SKM-1 treated with dmso at 0.1 percent for 144 hours (cell line): ENCODE data around the gene USP21.
"Not testable (repeated sequence)": the region's sequence is repeated elsewhere in the genome, so short reads cannot be mapped to it uniquely, and the experiment has no call there.

ENCODE experiments used
- DNase-seq: peaks from one replicate; lab custom pipeline; 2025; ENCODE audit not compliant: unreplicated experiment; lab: John Stamatoyannopoulos, UW

The USP21 gene

GRCh38 chr1:161159087-161159912 is at the start of gene USP21:
Gene USP21, plus strand, starts transcription at chr1:161159500. Its CDS starts 1,141 bp downstream, at chr1:161160641.
- peak; percentile 94 for DNase-seq

GRCh38 chr1:161111117-161111516 is 48.2 kb upstream of the USP21 start:
- no peak for DNase-seq

- peak; percentile 63 for DNase-seq
Observed at GRCh38 chr1:161111527-161111926, 47.8 kb upstream of the USP21 start.

- DNase-seq: no peak
Observed at GRCh38 chr1:161113915-161114314, 45.4 kb upstream of the USP21 start.

- DNase-seq: no peak
Observed at GRCh38 chr1:161114556-161114955, 44.7 kb upstream of the USP21 start.

GRCh38 chr1:161115132-161115711 is 44.1 kb upstream of the USP21 start:
- no peak for DNase-seq

GRCh38 chr1:161115961-161116360 is 43.3 kb upstream of the USP21 start:
- DNase-seq: not testable (repeated sequence)

GRCh38 chr1:161117759-161118581 is 41.3 kb upstream of the USP21 start, which contains the start of the genes NIT1 and PFDN2:
Gene NIT1, plus strand, starts transcription at chr1:161118105. Its CDS starts 72 bp downstream, at chr1:161118177.
Gene PFDN2, minus strand, starts transcription at chr1:161118037. Its CDS starts 11 bp downstream, at chr1:161118026.
- DNase-seq: peak; percentile 84

GRCh38 chr1:161119092-161119903 is 40.0 kb upstream of the USP21 start:
- DNase-seq: peak; percentile 60

GRCh38 chr1:161121042-161121650 is 38.2 kb upstream of the USP21 start:
- DNase-seq: no peak

GRCh38 chr1:161121834-161122233 is 37.5 kb upstream of the USP21 start:
- peak; percentile 63 for DNase-seq

- DNase-seq: no peak
Observed at GRCh38 chr1:161122967-161123366, 36.3 kb upstream of the USP21 start.

GRCh38 chr1:161127649-161128048 is 31.7 kb upstream of the USP21 start:
- peak; percentile 58 for DNase-seq

- DNase-seq: no peak
Observed at GRCh38 chr1:161128591-161129420, 30.5 kb upstream of the USP21 start.

GRCh38 chr1:161130266-161130665 is 29.0 kb upstream of the USP21 start:
- no peak for DNase-seq

- DNase-seq: no peak
Observed at GRCh38 chr1:161131523-161132409, 27.5 kb upstream of the USP21 start.

- peak; percentile 98 for DNase-seq
Observed at GRCh38 chr1:161132410-161133219, 26.7 kb upstream of the USP21 start, which contains the start of gene DEDD. Gene DEDD, minus strand, starts transcription at chr1:161132667. Its CDS starts 8,205 bp downstream, at chr1:161124462.
